ENCODE data around the gene MGAM2. TPM values are rescaled to one million over a fixed set of nuclear protein-coding genes. Genes with fewer than 3 reads are reported as not detected.

Gene MGAM2
- total and polyA plus RNA-seq, 2 of the 13 experiments (the other 11 are each of a cell fraction or from before 2014, with no cell fraction given) = 0.29 TPM; not detected in 1

GRCh38 chr7:142063551-142064442, 47.7 kb upstream of the MGAM2 start:
- FAIRE-seq = no peak
- H2AFZ ChIP-seq (ENCODE audit: low read length) = no peak overlapping the region
- no TSS peak for BruUV-seq (replicated peaks)
- POLR2A ChIA-PET = no interaction called here
- ATAC-seq = no peak
- no peaks in the 10 kb centered on the region for H3K9me3 ChIP-seq (ENCODE audit: low read length)
- 31% methylated on average over 8 of the region's 12 CpGs for WGBS (ENCODE audit: low lambda C conversion rate)
- H3K4me2 ChIP-seq (ENCODE audit: low read depth, low read length) = no peak overlapping the region
- in situ Hi-C loops (cut with HindIII; ENCODE audit: extremely low pct_ligation_motif_present, low pct_unique_long_range_greater_than_20kb) (no loop called here), intact Hi-C loops (cut with micrococcal nuclease; ENCODE audit: unreplicated experiment) (no loop called here)
- no peak for DNase-seq (ENCODE audit: low spot score)
- H3K4me1 ChIP-seq (ENCODE audit: insufficient read depth, low read length) = peaks cover 15% of the 10 kb centered on the region
- TF ChIP-seq ZSCAN21 (CRISPR knock-in tag; IDR thresholded peaks at IDR 0.05; ENCODE audit: borderline replicate concordance) (no peak), GZF1 (CRISPR knock-in tag; IDR thresholded peaks at IDR 0.05) (no peak), EZH2 (conservative IDR thresholded peaks at IDR 0.05; ENCODE audit: low read depth, low read length) (no peak), ZNF3 (CRISPR knock-in tag; IDR thresholded peaks at IDR 0.05) (no peak), ZBTB10 (CRISPR knock-in tag; IDR thresholded peaks at IDR 0.05; ENCODE audit: borderline replicate concordance) (no peak), JARID2 (CRISPR knock-in tag; IDR thresholded peaks at IDR 0.05; ENCODE audit: insufficient replicate concordance) (no peak), PHF8 (CRISPR knock-in tag; IDR thresholded peaks at IDR 0.05) (no peak), PLRG1 (conservative IDR thresholded peaks at IDR 0.05) (no peak), TBX3 (IDR thresholded peaks at IDR 0.05; ENCODE audit: borderline replicate concordance) (no peak), GABPA (IDR thresholded peaks at IDR 0.05; ENCODE audit: low read depth, low read length) (no peak), GABPA (CRISPR knock-in tag; IDR thresholded peaks at IDR 0.05; ENCODE audit: low read depth) (no peak), DMTF1 (CRISPR knock-in tag; IDR thresholded peaks at IDR 0.05) (no peak), ZNF766 (CRISPR knock-in tag; IDR thresholded peaks at IDR 0.05; ENCODE audit: borderline replicate concordance) (no peak), POGZ (CRISPR knock-in tag; IDR thresholded peaks at IDR 0.05) (no peak), BRCA1 (CRISPR knock-in tag; IDR thresholded peaks at IDR 0.05) (no peak), ZNF235 (CRISPR knock-in tag; IDR thresholded peaks at IDR 0.05; ENCODE audit: borderline replicate concordance) (no peak), DDIT3 (CRISPR knock-in tag; IDR thresholded peaks at IDR 0.05) (no peak), SP2 (CRISPR knock-in tag; IDR thresholded peaks at IDR 0.05) (no peak)
- H3K9ac ChIP-seq (ENCODE audit: insufficient read depth, low read depth, low read length) = no peak overlapping the region
- no peaks in the 10 kb centered on the region for H4K20me1 ChIP-seq (ENCODE audit: insufficient read depth, low read length)
- H3K79me2 ChIP-seq (ENCODE audit: insufficient read depth, low read length) = no peaks in the 10 kb centered on the region
- no peak overlapping the region for H3K27ac ChIP-seq (ENCODE audit: extremely low read length, insufficient read depth, low read length)
- H3K4me3 ChIP-seq (replicated peaks in 1 of 3; ENCODE audit: insufficient read depth in 1 of 3, low read depth in 2 of 3, low read length in 3 of 3) = no peak overlapping the region
- H3K36me3 ChIP-seq (replicated peaks in 1 of 2; ENCODE audit: control insufficient read depth in 1 of 2, insufficient read depth in 2 of 2, low read length in 2 of 2) = no peaks in the 10 kb centered on the region
- CTCF ChIA-PET (ENCODE audit: low intra/inter-chr PET ratio, low total read pairs) = no interaction called here
- H3K27me3 ChIP-seq (ENCODE audit: control insufficient read depth in 1 of 2, insufficient read depth in 2 of 2, low read length in 2 of 2) = no peaks in the 10 kb centered on the region
